ENCODE measurements around the gene HECW1.

The HECW1 gene

DNA sequence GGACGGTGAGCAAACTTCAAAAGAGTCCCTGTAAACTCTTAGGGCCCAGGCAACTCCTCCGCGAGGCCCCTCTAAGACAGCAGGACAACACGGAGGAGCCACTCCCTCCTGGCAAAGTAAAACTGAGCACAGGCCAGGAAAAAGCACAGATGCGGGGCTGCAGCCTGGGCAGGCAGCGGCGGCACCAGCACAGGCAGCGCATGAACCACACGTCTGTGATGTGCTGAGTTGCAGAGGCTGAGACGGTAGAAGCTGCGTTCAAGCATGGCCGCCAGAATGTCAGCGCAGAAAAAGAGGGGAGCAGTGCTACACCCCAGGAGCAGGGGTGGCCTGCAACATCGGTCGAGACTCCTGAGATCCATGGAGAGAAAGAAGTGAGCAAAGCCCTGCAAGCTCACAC, 424.3 kb downstream of the HECW1 start:
- TF ChIP-seq CTCF (conservative IDR thresholded peaks at IDR 0.05; ENCODE audit: low read length), result no peak
- no peak overlapping the region for H3K4me3 ChIP-seq (ENCODE audit: low read length)
- no peak for DNase-seq (ENCODE audit: low read depth)

DNA sequence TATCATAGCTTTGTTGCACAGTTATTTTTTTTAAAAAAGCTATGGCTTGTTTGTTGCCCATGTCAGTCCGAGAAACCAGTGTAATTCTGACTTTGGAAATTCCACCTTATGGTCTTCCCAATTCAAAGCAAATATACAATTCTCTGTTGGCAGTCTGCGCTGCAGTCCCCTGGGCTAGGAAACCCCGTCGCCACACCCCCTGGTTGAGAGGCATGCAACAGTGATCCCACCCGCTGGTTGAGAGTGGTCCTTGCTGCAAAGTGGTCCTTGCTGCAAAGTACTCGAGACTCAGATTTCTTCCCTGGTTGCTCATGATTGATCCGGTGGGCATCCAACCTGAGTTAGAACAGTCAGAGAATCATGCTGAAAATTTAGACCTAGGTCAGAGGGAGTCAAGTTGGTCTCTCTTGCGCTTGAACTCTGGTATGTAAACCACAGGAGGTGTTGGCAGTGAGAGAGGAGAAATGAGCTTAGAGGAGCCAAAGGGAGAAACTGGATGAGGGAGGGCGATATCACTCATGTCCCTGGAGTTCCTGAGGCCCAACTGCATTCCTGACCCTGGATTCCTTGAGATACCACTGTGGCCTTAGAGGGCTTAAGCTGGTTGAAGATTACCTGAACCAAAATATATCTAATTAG, 425.4 kb downstream of the HECW1 start:
- no peak for TF ChIP-seq CTCF (conservative IDR thresholded peaks at IDR 0.05; ENCODE audit: low read length)
- peak; percentile 72 for DNase-seq (ENCODE audit: low read depth)
- no peak overlapping the region for H3K4me3 ChIP-seq (ENCODE audit: low read length)

DNA sequence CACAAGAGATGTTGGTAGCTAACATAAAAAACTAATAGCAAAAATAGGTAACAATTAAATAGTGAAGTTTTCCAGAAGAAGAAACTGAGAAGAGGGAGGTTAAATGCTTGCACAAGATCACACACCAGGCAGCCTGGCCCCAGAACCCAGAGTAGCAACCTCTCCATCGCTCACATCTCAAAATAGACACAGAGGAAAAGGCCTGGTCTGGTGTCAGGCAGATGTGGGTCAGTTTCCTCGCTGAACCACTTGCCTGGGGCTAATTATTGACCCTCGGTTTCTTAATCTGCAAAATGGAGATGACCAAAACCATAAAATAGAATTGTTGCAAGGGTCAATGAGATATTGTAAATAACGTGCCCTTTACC, 425.9 kb downstream of the HECW1 start:
- no peak for TF ChIP-seq CTCF (conservative IDR thresholded peaks at IDR 0.05; ENCODE audit: low read length)
- DNase-seq (ENCODE audit: low read depth), result no peak
- no peak overlapping the region for H3K4me3 ChIP-seq (ENCODE audit: low read length)

DNA sequence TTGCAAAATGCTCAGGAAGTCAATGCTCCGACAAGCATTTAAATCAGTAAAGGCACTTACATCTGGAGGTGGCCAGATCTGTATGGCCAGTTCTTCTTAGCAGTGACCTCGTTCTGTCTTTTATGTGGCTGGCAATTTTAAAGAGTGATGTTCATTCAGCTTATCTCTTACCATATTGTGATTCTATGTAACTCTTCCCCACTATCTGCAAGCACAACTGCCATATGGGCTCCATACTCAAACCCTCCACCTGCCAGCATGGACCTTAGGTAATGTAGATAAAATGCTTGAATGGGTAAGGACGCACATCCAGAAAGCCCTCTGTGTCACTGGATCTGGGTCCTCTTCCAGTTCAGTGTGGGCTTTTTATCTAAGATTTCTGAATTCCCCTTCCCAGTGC, 428.0 kb downstream of the HECW1 start:
- TF ChIP-seq CTCF (conservative IDR thresholded peaks at IDR 0.05; ENCODE audit: low read length), result no peak
- no peak overlapping the region for H3K4me3 ChIP-seq (ENCODE audit: low read length)
- DNase-seq (ENCODE audit: low read depth), result no peak

DNA sequence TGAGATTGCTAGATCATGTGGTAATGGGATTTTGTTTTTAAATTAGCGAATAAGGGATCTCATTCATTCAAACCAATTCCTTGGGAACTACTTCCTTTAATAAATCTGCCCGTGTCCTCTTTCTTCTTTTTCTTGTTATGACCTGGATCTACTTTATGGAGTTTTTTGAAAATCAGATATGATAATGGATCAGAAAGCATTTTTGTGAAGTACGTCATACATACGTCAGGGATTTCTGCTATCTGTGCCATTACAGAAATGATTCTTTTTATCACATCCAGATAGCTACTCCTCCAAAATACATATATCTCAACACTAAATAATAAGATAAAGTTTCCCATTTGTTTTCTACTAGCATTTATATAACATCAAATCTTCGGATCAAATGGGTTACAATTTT, 430.3 kb downstream of the HECW1 start:
- TF ChIP-seq CTCF (conservative IDR thresholded peaks at IDR 0.05; ENCODE audit: low read length), result no peak
- DNase-seq (ENCODE audit: low read depth), result no peak
- no peak overlapping the region for H3K4me3 ChIP-seq (ENCODE audit: low read length)

DNA sequence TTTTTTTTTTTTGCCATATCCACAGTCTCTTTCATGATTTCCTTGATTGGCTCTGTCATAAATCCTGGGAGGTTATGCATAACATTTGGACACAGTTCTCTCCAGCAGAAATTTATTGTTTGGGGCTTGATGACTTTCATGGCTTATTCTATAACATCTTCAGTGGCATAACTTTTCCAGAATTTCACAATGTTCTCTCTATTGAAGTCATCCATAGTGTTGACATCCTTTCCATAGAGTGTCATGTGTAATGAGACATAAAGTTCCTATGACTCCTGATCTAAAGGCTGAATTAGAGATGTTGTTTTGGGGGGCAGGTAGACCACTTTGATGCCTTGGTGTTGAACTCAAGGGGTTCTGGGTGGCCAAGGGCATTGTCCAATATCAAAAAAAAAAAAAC, 433.8 kb downstream of the HECW1 start:
- no peak for TF ChIP-seq CTCF (conservative IDR thresholded peaks at IDR 0.05; ENCODE audit: low read length)
- no peak for DNase-seq (ENCODE audit: low read depth)
- H3K4me3 ChIP-seq (ENCODE audit: low read length), result no peak overlapping the region

DNA sequence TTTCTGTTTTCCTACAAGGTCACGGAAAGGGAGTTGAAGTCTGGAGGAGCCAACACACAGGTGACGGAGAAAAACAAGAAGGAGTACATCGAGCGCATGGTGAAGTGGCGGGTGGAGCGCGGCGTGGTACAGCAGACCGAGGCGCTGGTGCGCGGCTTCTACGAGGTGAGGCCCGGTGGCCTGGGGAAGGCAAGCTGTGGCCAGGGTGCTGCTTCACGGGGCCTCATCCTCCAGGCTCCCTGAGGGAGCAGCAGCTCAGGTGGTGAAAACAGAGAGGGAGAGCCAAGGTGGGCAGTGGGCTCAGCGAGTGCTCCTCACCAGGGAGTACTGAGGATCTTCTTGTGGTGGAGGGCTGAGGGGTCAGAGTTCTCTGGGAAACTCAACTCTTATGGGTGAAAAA, 438.0 kb downstream of the HECW1 start:
- TF ChIP-seq CTCF (conservative IDR thresholded peaks at IDR 0.05; ENCODE audit: low read length), result no peak
- no peak for DNase-seq (ENCODE audit: low read depth)
- H3K4me3 ChIP-seq (ENCODE audit: low read length), result no peak overlapping the region

All from AG10803 (cell line).